H9 (cell line): ENCODE data around the gene CCDC89. TPM values are rescaled to one million over a fixed set of nuclear protein-coding genes. Genes with fewer than 3 reads are reported as not detected.

ENCODE experiments used
- DNase-seq: peaks from one replicate; pipeline ENCODE4 v3.0.0-alpha.2; 2017
- H2AFZ ChIP-seq: one replicate; pipeline ENCODE4 v1.6.1; 2013; ENCODE audit warnings: mild to moderate bottlenecking, low read length, control low read depth, moderate library complexity
- H2AK5ac ChIP-seq: 2 replicates; pipeline ENCODE4 v1.6.1; 2013; ENCODE audit warnings: low read length, control low read depth, mixed read lengths; ENCODE audit not compliant: insufficient read length
- H2BK120ac ChIP-seq: one replicate; pipeline ENCODE4 v1.6.1; 2013; ENCODE audit warnings: low read depth, mild to moderate bottlenecking, low read length, control low read depth, inconsistent platforms; ENCODE audit not compliant: poor library complexity, severe bottlenecking
- H2BK12ac ChIP-seq: 2 replicates; pipeline ENCODE4 v1.6.1; 2013; ENCODE audit warnings: low read length, control low read depth, mixed read lengths, low read depth; ENCODE audit not compliant: insufficient read length
- H2BK15ac ChIP-seq: 2 replicates; pipeline ENCODE4 v1.6.1; 2013; ENCODE audit warnings: low read depth, low read length, control low read depth
- H2BK20ac ChIP-seq: one replicate; pipeline ENCODE4 v1.6.1; 2013; ENCODE audit warnings: low read depth, mild to moderate bottlenecking, low read length, control low read depth, inconsistent platforms; ENCODE audit not compliant: poor library complexity, severe bottlenecking
- H2BK5ac ChIP-seq: 2 replicates; pipeline ENCODE4 v1.6.1; 2013; ENCODE audit warnings: low read length, control low read depth, mixed read lengths; ENCODE audit not compliant: insufficient read length
- H3K14ac ChIP-seq: 2 replicates; pipeline ENCODE4 v1.6.1; 2013; ENCODE audit warnings: low read length, control low read depth; ENCODE audit not compliant: insufficient read depth
- H3K18ac ChIP-seq: 2 replicates; pipeline ENCODE4 v1.6.1; 2013; ENCODE audit warnings: low read depth, mild to moderate bottlenecking, mixed read lengths, low read length, control low read depth; ENCODE audit not compliant: insufficient read length
- H3K23ac ChIP-seq: 2 replicates; pipeline ENCODE4 v1.6.1; 2013; ENCODE audit warnings: low read length, control low read depth, mixed read lengths, low read depth; ENCODE audit not compliant: insufficient read length
- H3K23me2 ChIP-seq: 2 replicates; pipeline ENCODE4 v1.6.1; 2013; ENCODE audit warnings: low read depth, mild to moderate bottlenecking, mixed read lengths, low read length, control low read depth; ENCODE audit not compliant: insufficient read length, poor library complexity, severe bottlenecking
- H3K27ac ChIP-seq: 2 replicates; pipeline ENCODE4 v1.5.1; 2013; ENCODE audit warnings: low read length, control low read depth, mixed read lengths, low read depth; ENCODE audit not compliant: insufficient read length
- H3K27me3 ChIP-seq: 2 replicates; pipeline ENCODE4 v1.6.1; 2013; ENCODE audit warnings: low read length, control low read depth, inconsistent platforms; ENCODE audit not compliant: insufficient read depth
- H3K4ac ChIP-seq: 2 replicates; pipeline ENCODE4 v1.6.1; 2013; ENCODE audit warnings: low read depth, mild to moderate bottlenecking, control low read depth, inconsistent platforms, low read length, moderate library complexity
- H3K4me1 ChIP-seq: 2 replicates; pipeline ENCODE4 v1.6.1; 2013; ENCODE audit warnings: low read length, control low read depth, inconsistent platforms; ENCODE audit not compliant: insufficient read depth
- H3K4me2 ChIP-seq: 2 replicates; pipeline ENCODE4 v1.6.1; 2013; ENCODE audit warnings: low read length, control low read depth, mixed read lengths; ENCODE audit not compliant: insufficient read length, insufficient read depth
- H3K56ac ChIP-seq: 2 replicates; pipeline ENCODE4 v1.6.1; 2013; ENCODE audit warnings: low read depth, mild to moderate bottlenecking, mixed read lengths, low read length, control low read depth; ENCODE audit not compliant: insufficient read length
- H3K79me1 ChIP-seq: 2 replicates; pipeline ENCODE4 v1.6.1; 2013; ENCODE audit warnings: low read depth, mild to moderate bottlenecking, moderate library complexity, low read length, control low read depth, inconsistent platforms; ENCODE audit not compliant: insufficient read depth, poor library complexity, severe bottlenecking
- H3K79me2 ChIP-seq: 2 replicates; pipeline ENCODE4 v1.6.1; 2013; ENCODE audit warnings: low read length, control low read depth, inconsistent platforms; ENCODE audit not compliant: insufficient read depth
- H3K9ac ChIP-seq: 2 replicates; pipeline ENCODE4 v1.6.1; 2013; ENCODE audit warnings: low read length, control low read depth, mixed read lengths; ENCODE audit not compliant: insufficient read length; ENCODE audit errors: extremely low read depth
- H3K9me3 ChIP-seq: one replicate; pipeline ENCODE4 v1.6.1; 2013; ENCODE audit warnings: low read depth, low read length, inconsistent platforms; ENCODE audit not compliant: control insufficient read depth
- H3T11ph ChIP-seq: one replicate; pipeline ENCODE4 v1.6.1; 2013; ENCODE audit warnings: mild to moderate bottlenecking, low read length, control low read depth, inconsistent platforms
- H4K20me1 ChIP-seq: one replicate; pipeline ENCODE4 v1.6.1; 2013; ENCODE audit not compliant: control insufficient read depth, insufficient read length, insufficient read depth
- H4K5ac ChIP-seq: 2 replicates; pipeline ENCODE4 v1.6.1; 2013; ENCODE audit warnings: low read depth, mild to moderate bottlenecking, mixed read lengths, low read length, control low read depth; ENCODE audit not compliant: insufficient read length
- H4K8ac ChIP-seq: replicated peaks from 2 replicates; pipeline ENCODE4 v1.6.1; 2013; ENCODE audit warnings: low read length, control low read depth, mixed read lengths, low read depth; ENCODE audit not compliant: insufficient read length
- H4K91ac ChIP-seq: 2 replicates; pipeline ENCODE4 v1.6.1; 2013; ENCODE audit warnings: low read depth, mild to moderate bottlenecking, moderate library complexity, mixed read lengths, low read length, control low read depth; ENCODE audit not compliant: insufficient read length
- H3K27ac Mint-ChIP-seq, 3 experiments: 2 replicates in 2 of 3; 3 replicates in 1 of 3; pipeline ENCODE4 v1.8.0; 2020 to 2021; ENCODE audit warnings: mixed read lengths in 3 of 3, mild to moderate bottlenecking in 1 of 3, moderate library complexity in 1 of 3
- H3K27me3 Mint-ChIP-seq: 2 replicates; pipeline ENCODE4 v1.8.0; 2021; ENCODE audit warnings: low read depth, mild to moderate bottlenecking, moderate library complexity, mixed read lengths
- H3K36me3 Mint-ChIP-seq, 3 experiments: 2 replicates in 2 of 3; 3 replicates in 1 of 3; pipeline ENCODE4 v1.8.0; 2020 to 2021; ENCODE audit warnings: low read depth in 3 of 3, mixed read lengths in 3 of 3; ENCODE audit not compliant: insufficient read depth in 1 of 3
- H3K4me1 Mint-ChIP-seq, 2 experiments: 2 replicates each; pipeline ENCODE4 v1.8.0; 2020; ENCODE audit warnings: mixed read lengths in 2 of 2
- H3K4me3 Mint-ChIP-seq, 2 experiments: 2 replicates in 1 of 2; 3 replicates in 1 of 2; pipeline ENCODE4 v1.8.0; 2020 to 2021; ENCODE audit warnings: mild to moderate bottlenecking in 2 of 2, mixed read lengths in 2 of 2, moderate library complexity in 1 of 2
- H3K9me3 Mint-ChIP-seq, 2 experiments: 2 replicates in 1 of 2; 3 replicates in 1 of 2; pipeline ENCODE4 v1.8.0; 2020; ENCODE audit warnings: mild to moderate bottlenecking in 2 of 2, mixed read lengths in 2 of 2, moderate library complexity in 1 of 2
- CTCF ChIP-seq: fragments of 200-600 bp; sonication (generic); conservative IDR thresholded peaks from 3 replicates; pipeline ENCODE4 v1.8.0; 2021; ENCODE audit warnings: antibody characterized with exemption, mild to moderate bottlenecking
- WGBS: extraction: QIAGEN DNeasy Blood & Tissue Kit; methylation state at CpG from one replicate; pipeline ENCODE4 v1.1.7; 2013; ENCODE audit warnings: missing lambda C conversion rate, low lambda C conversion rate, mixed read lengths; ENCODE audit not compliant: insufficient read length; ENCODE audit errors: extremely low coverage; 5-methylcytosine and 5-hydroxymethylcytosine counted together
- total RNA-seq: library from RNA; stranded (reverse); gene quantifications from 2 replicates; pipeline ENCODE4 v1.2.1, GENCODE V29; 2021

Gene CCDC89
- total RNA-seq, 1 experiment from 2014 or later, result not detected

DNA sequence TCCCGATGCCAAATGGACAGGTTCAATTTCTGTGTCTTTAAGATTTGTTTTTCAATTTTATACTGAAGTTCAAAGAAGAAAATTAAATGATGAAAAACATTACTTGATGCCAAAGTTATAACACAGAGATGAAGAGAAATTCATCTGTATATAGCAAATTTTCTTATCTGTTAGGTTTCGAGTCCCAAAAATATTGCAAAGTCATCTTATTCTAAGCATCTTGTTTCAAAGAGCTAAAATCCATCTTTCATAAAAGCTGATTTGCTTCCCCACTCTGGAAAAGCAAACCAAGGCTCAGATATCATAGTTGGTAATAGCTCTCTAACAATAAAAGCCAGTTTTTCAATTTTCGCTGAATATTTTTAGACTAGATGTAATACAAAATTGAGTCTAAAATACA, 19.0 kb upstream of the CCDC89 start:
- H3K27ac Mint-ChIP-seq, result no peak overlapping the region
- no peak overlapping the region for H3K27ac ChIP-seq
- no peak overlapping the region for H2BK120ac ChIP-seq
- no peaks in the 10 kb centered on the region for H3K23me2 ChIP-seq
- H3K27me3 ChIP-seq, result no peaks in the 10 kb centered on the region
- peaks cover 2 to 4% of the 10 kb centered on the region in 2 experiments; a peak in 1 of 5 replicates for H3K9me3 Mint-ChIP-seq
- no peak overlapping the region for H3K23ac ChIP-seq
- H4K8ac ChIP-seq, result no peak overlapping the region
- H3K79me2 ChIP-seq, result no peaks in the 10 kb centered on the region
- no peak overlapping the region for H3K4me2 ChIP-seq
- no peaks in the 10 kb centered on the region for H3K4me1 ChIP-seq
- TF ChIP-seq CTCF, result no peak
- no peak overlapping the region for H3K14ac ChIP-seq
- H4K20me1 ChIP-seq, result no peaks in the 10 kb centered on the region
- no peak overlapping the region for H2AK5ac ChIP-seq
- no peak overlapping the region for H3K56ac ChIP-seq
- no peak overlapping the region for H3K18ac ChIP-seq
- H4K91ac ChIP-seq, result no peak overlapping the region
- no peak overlapping the region for H3K9ac ChIP-seq
- H3K36me3 Mint-ChIP-seq, result no peaks in the 10 kb centered on the region; a peak in 1 of 7 replicates
- no peaks in the 10 kb centered on the region for H3K9me3 ChIP-seq
- H3K4me3 Mint-ChIP-seq, result no peak overlapping the region
- H2BK12ac ChIP-seq, result no peak overlapping the region
- H3K4me1 Mint-ChIP-seq, result no peaks in the 10 kb centered on the region
- H3K79me1 ChIP-seq, result no peaks in the 10 kb centered on the region
- no peak overlapping the region for H2BK20ac ChIP-seq
- no peak overlapping the region for H3K4ac ChIP-seq
- no peaks in the 10 kb centered on the region for H3K27me3 Mint-ChIP-seq
- no peak overlapping the region for H4K5ac ChIP-seq
- H2AFZ ChIP-seq, result no peak overlapping the region
- H3T11ph ChIP-seq, result no peak overlapping the region
- DNase-seq, result no peak
- no CpG with 5 or more reads among the region's 3 CpGs for WGBS
- no peak overlapping the region for H2BK5ac ChIP-seq
- H2BK15ac ChIP-seq, result no peak overlapping the region
